Brain pericyte (primary cell): ENCODE results near the gene MRPS16.

ENCODE experiments used
- DNase-seq: peaks from one replicate; pipeline ENCODE4 v3.0.0-alpha.2; 2012; ENCODE audit warnings: low read depth, low spot score

MRPS16 gene

GRCh38 chr10:73239908-73240307, 12.5 kb downstream of the MRPS16 start:
- no peak for DNase-seq

GRCh38 chr10:73238990-73239566, 13.4 kb downstream of the MRPS16 start:
- DNase-seq, result no peak

GRCh38 chr10:73234695-73235094, 17.7 kb downstream of the MRPS16 start:
- no peak for DNase-seq

- DNase-seq, result no peak
These were observed 18.6 kb downstream of the MRPS16 start for GRCh38 chr10:73233883-73234282.

GRCh38 chr10:73232887-73233286, 19.6 kb downstream of the MRPS16 start:
- DNase-seq, result no peak

GRCh38 chr10:73229567-73229966, 22.9 kb downstream of the MRPS16 start:
- no peak for DNase-seq

GRCh38 chr10:73228247-73228646, 24.2 kb downstream of the MRPS16 start:
- no peak for DNase-seq

- DNase-seq, result no peak
These were observed 25.8 kb downstream of the MRPS16 start for GRCh38 chr10:73226663-73227062.

GRCh38 chr10:73225518-73225917, 26.9 kb downstream of the MRPS16 start:
- DNase-seq, result no peak

- DNase-seq, result no peak
These were observed 31.5 kb downstream of the MRPS16 start for GRCh38 chr10:73220989-73221388.

- no peak for DNase-seq
These were observed 33.1 kb downstream of the MRPS16 start for GRCh38 chr10:73219384-73219783.

- DNase-seq, result no peak
These were observed 33.8 kb downstream of the MRPS16 start for GRCh38 chr10:73218431-73219191.

- DNase-seq, result no peak
These were observed 34.8 kb downstream of the MRPS16 start for GRCh38 chr10:73217628-73218027.

- no peak for DNase-seq
These were observed 36.7 kb downstream of the MRPS16 start for GRCh38 chr10:73215749-73216148.

GRCh38 chr10:73211106-73211811, 41.2 kb downstream of the MRPS16 start:
- no peak for DNase-seq

- DNase-seq, result no peak
These were observed 41.9 kb downstream of the MRPS16 start for GRCh38 chr10:73210395-73211105.

- no peak for DNase-seq
These were observed 42.7 kb downstream of the MRPS16 start for GRCh38 chr10:73209705-73210104.

- no peak for DNase-seq
These were observed 44.6 kb downstream of the MRPS16 start for GRCh38 chr10:73207883-73208282.

GRCh38 chr10:73206385-73206784, 46.1 kb downstream of the MRPS16 start:
- no peak for DNase-seq

- DNase-seq, result no peak
These were observed 46.6 kb downstream of the MRPS16 start for GRCh38 chr10:73205890-73206289.

GRCh38 chr10:73205081-73205480, 47.4 kb downstream of the MRPS16 start:
- no peak for DNase-seq
